Adrenal gland (tissue), 5 donors: ENCODE measurements around the gene SCAF1.

Experiments
- POLR2A ChIP-seq, 2 donors: fragments of 450-650 bp; IDR thresholded peaks; one replicate each; pipeline ENCODE4 v1.6.1; 2017; ENCODE audit warnings: antibody characterized with exemption in 2 of 2, mild to moderate bottlenecking in 2 of 2, moderate library complexity in 1 of 2
- TF ChIP-seq, protein P1 (sequence below), 6 experiments: fragments of 450-650 bp in 4 of 6; fragments of 200-600 bp in 2 of 6; sonication (generic) in 1 of 6; IDR thresholded peaks; 1 replicate in 5 of 6; 2 replicates in 1 of 6; pipeline versions ENCODE4 v1.5.1 to v1.8.0; 2016 to 2021; ENCODE audit warnings: antibody characterized with exemption in 6 of 6, mild to moderate bottlenecking in 2 of 6, moderate library complexity in 1 of 6
- donor health status: DM: no; HTN: no; CAD: no.

DNA sequence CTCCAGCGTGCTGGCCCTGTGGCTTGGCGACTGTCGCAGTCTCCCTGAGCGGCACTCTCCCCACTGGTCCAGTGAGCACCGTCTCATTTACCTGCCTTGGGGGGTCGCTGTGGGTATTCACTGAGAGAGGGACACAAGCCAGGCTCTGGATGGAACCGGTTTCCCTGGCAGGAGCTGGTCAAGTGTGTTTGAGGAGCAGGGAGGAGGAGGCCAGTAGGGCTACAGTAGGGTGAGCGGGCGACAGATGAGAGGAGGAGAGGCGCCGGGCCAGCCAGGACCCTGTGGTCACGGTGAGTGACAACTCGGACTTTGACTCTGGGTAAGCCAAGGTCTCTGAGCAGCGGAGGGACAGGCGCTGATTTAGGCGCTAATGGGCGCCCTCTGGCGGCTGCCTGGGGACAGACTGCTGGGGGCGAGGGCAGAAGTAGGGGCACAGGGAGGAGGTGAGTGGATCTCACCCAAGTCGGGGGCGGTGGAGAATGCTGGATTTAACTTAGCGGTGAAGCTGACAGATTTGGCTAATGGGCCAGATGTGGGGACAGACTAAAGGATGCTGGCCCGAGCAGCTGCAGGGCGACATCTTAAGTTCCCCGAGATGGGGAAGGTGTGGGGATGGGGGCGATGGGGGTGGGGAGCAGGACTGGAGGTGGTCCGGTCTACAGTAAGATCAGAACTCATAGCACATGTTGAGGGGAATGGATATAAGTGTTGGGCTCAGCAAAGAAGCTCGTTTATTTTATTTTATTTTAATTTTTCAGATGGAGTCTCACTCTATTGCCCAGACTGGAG, 30.3 kb downstream of the SCAF1 start:
- no peak for TF ChIP-seq POLR2A (IDR thresholded peaks at IDR 0.05)
- TF ChIP-seq, protein P1, sequence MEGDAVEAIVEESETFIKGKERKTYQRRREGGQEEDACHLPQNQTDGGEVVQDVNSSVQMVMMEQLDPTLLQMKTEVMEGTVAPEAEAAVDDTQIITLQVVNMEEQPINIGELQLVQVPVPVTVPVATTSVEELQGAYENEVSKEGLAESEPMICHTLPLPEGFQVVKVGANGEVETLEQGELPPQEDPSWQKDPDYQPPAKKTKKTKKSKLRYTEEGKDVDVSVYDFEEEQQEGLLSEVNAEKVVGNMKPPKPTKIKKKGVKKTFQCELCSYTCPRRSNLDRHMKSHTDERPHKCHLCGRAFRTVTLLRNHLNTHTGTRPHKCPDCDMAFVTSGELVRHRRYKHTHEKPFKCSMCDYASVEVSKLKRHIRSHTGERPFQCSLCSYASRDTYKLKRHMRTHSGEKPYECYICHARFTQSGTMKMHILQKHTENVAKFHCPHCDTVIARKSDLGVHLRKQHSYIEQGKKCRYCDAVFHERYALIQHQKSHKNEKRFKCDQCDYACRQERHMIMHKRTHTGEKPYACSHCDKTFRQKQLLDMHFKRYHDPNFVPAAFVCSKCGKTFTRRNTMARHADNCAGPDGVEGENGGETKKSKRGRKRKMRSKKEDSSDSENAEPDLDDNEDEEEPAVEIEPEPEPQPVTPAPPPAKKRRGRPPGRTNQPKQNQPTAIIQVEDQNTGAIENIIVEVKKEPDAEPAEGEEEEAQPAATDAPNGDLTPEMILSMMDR (IDR thresholded peaks at IDR 0.05): peak; percentile 73 to 86 (median 82)
